Liver (tissue), 9 donors: ENCODE results near the gene MYO18B. TPM values are rescaled to one million over a fixed set of nuclear protein-coding genes. Genes with fewer than 3 reads are reported as not detected.

Experiments
- DNase-seq: peaks from one replicate; pipeline ENCODE4 v3.0.0-alpha.2; 2017; ENCODE audit warnings: low spot score
- H3K27ac ChIP-seq, 2 donors: one replicate each; pipeline ENCODE4 v1.7.0; 2013; ENCODE audit warnings: inconsistent platforms in 2 of 2, low read length in 2 of 2, control low read depth in 1 of 2, low read depth in 1 of 2, mild to moderate bottlenecking in 1 of 2
- H3K27me3 ChIP-seq, 4 donors: one replicate each; pipeline versions ENCODE4 v1.6.1 to v1.7.0; 2013; ENCODE audit warnings: low read length in 3 of 4, inconsistent platforms in 1 of 4, mild to moderate bottlenecking in 1 of 4, moderate library complexity in 1 of 4; ENCODE audit not compliant: control insufficient read depth in 4 of 4, insufficient read depth in 4 of 4
- H3K36me3 ChIP-seq, 4 donors: one replicate each; pipeline versions ENCODE4 v1.6.1 to v1.7.0; 2013; ENCODE audit warnings: low read length in 3 of 4, mild to moderate bottlenecking in 3 of 4, low read depth in 1 of 4, moderate library complexity in 1 of 4; ENCODE audit not compliant: control insufficient read depth in 4 of 4, insufficient read depth in 3 of 4
- H3K4me1 ChIP-seq, 4 donors: one replicate each; pipeline versions ENCODE4 v1.6.1 to v1.7.0; 2013; ENCODE audit warnings: low read length in 3 of 4, mild to moderate bottlenecking in 3 of 4, moderate library complexity in 1 of 4; ENCODE audit not compliant: control insufficient read depth in 4 of 4, insufficient read depth in 4 of 4
- H3K4me3 ChIP-seq, 3 donors: one replicate each; pipeline versions ENCODE4 v1.6.1 to v1.7.0; 2013; ENCODE audit warnings: low read length in 3 of 3, control low read depth in 1 of 3, low read depth in 1 of 3, mild to moderate bottlenecking in 1 of 3
- H3K9ac ChIP-seq, 2 donors: one replicate each; pipeline ENCODE4 v1.7.0; 2013; ENCODE audit warnings: low read length in 2 of 2, mild to moderate bottlenecking in 2 of 2, moderate library complexity in 2 of 2, control low read depth in 1 of 2, low read depth in 1 of 2
- H3K9me3 ChIP-seq, 4 donors: one replicate each; pipeline versions ENCODE4 v1.6.1 to v1.7.0; 2013; ENCODE audit warnings: low read length in 3 of 4; ENCODE audit not compliant: control insufficient read depth in 4 of 4
- EGR1 ChIP-seq, 2 donors: IDR thresholded peaks; 2 replicates each; pipeline ENCODE4 v1.6.1; 2016 to 2018; ENCODE audit warnings: antibody characterized with exemption in 2 of 2, low read depth in 2 of 2
- FOXA1 ChIP-seq: IDR thresholded peaks from 2 replicates; pipeline ENCODE4 v1.6.1; 2016; ENCODE audit warnings: antibody characterized with exemption
- FOXA2 ChIP-seq: IDR thresholded peaks from 2 replicates; pipeline ENCODE4 v1.6.1; 2016; ENCODE audit warnings: antibody characterized with exemption
- HNF4A ChIP-seq, 2 donors: conservative IDR thresholded peaks; 2 replicates each; pipeline ENCODE4 v1.6.1; 2016; ENCODE audit warnings: antibody characterized with exemption in 2 of 2, mild to moderate bottlenecking in 2 of 2
- HNF4G ChIP-seq: IDR thresholded peaks from 2 replicates; pipeline ENCODE4 v1.6.1; 2016; ENCODE audit warnings: antibody characterized with exemption
- JUND ChIP-seq, 2 donors: IDR thresholded peaks; 2 replicates each; pipeline ENCODE4 v1.6.1; 2016; ENCODE audit warnings: antibody characterized with exemption in 2 of 2
- NR2F2 ChIP-seq: IDR thresholded peaks from 2 replicates; pipeline ENCODE4 v1.6.1; 2016; ENCODE audit warnings: antibody characterized with exemption
- RAD21 ChIP-seq, 2 donors: IDR thresholded peaks; 2 replicates each; pipeline ENCODE4 v1.6.1; 2016; ENCODE audit warnings: antibody characterized with exemption in 2 of 2, mild to moderate bottlenecking in 2 of 2
- RXRA ChIP-seq, 2 donors: IDR thresholded peaks; 2 replicates each; pipeline ENCODE4 v1.6.1; 2017 to 2018; ENCODE audit warnings: antibody characterized with exemption in 2 of 2, mild to moderate bottlenecking in 1 of 2
- SP1 ChIP-seq: IDR thresholded peaks from 2 replicates; pipeline ENCODE4 v1.6.1; 2018; ENCODE audit warnings: antibody characterized with exemption, mild to moderate bottlenecking
- TAF1 ChIP-seq: conservative IDR thresholded peaks from 2 replicates; pipeline ENCODE4 v1.6.1; 2016; ENCODE audit warnings: antibody characterized with exemption, mild to moderate bottlenecking
- YY1 ChIP-seq: IDR thresholded peaks from 2 replicates; pipeline ENCODE4 v1.6.1; 2016; ENCODE audit warnings: antibody characterized with exemption, mild to moderate bottlenecking
- WGBS: extraction: QIAGEN DNeasy Blood & Tissue Kit; methylation state at CpG from one replicate; pipeline ENCODE4 v1.1.7; 2013; 5-methylcytosine and 5-hydroxymethylcytosine counted together
- polyA plus RNA-seq, 2 donors: library from polyadenylated mRNA; stranded (reverse) in 1 of 2; unstranded in 1 of 2; fragments of 200-250 nt in 1 of 2; fragments of >200 nt in 1 of 2; fragmentation: Nextera tagmentation in 1 of 2; extraction: Ambion mirVana in 1 of 2; gene quantifications; one replicate each; pipeline versions ENCODE4 v1.2.1 to v1.2.3, GENCODE V29; 2013 to 2015
- total RNA-seq, 2 donors: library from RNA; depleted of rRNA; stranded (reverse); fragments of >200 nt; gene quantifications; one replicate each; pipeline ENCODE4 v1.2.3, GENCODE V29; 2014
- TF ChIP-seq, protein P1 (sequence below): IDR thresholded peaks from 2 replicates; pipeline ENCODE4 v1.6.1; 2016; ENCODE audit warnings: antibody characterized with exemption
- TF ChIP-seq, protein P2 (sequence below): IDR thresholded peaks from 2 replicates; pipeline ENCODE4 v1.6.1; 2016; ENCODE audit warnings: antibody characterized with exemption
- donor health status: healthy.
- donor health status: healthy.
- donor health status: healthy.
- donor health status: healthy.
- donor health status: healthy.

The MYO18B gene
- total and polyA plus RNA-seq, 4 donors, result under 0.01 to 4.2 (median 0.02) TPM; not detected in 1

- Histone ChIP-seq H3K9me3 (peaks cover 0 to 4% (median 0%) of the 10 kb centered on the region in 4 donors), H3K36me3 (no peaks in the 10 kb centered on the region), H3K4me3 (no peak overlapping the region), H3K4me1 (no peaks in the 10 kb centered on the region), H3K9ac (no peak overlapping the region), H3K27me3 (peaks cover 0 to 7% (median 2%) of the 10 kb centered on the region in 4 donors), H3K27ac (no peak overlapping the region)
- 89% methylated on average over 3 of the region's 3 CpGs for WGBS
- DNase-seq, result no peak
- TF ChIP-seq RAD21 (IDR thresholded peaks at IDR 0.05) (no peak), YY1 (no peak), RXRA (IDR thresholded peaks at IDR 0.05) (no peak), FOXA1 (no peak), JUND (IDR thresholded peaks at IDR 0.05) (no peak), SP1 (no peak), FOXA2 (no peak), HNF4A (conservative IDR thresholded peaks at IDR 0.05) (no peak)
Measured at GRCh38 chr22:25933158-25933788, 191.3 kb downstream of the MYO18B start.

- Histone ChIP-seq H3K27me3 (peaks cover 0 to 7% (median 3%) of the 10 kb centered on the region in 4 donors), H3K27ac (no peak overlapping the region), H3K4me3 (no peak overlapping the region), H3K36me3 (no peaks in the 10 kb centered on the region), H3K9me3 (peaks cover 0 to 4% (median 0%) of the 10 kb centered on the region in 4 donors), H3K9ac (no peak overlapping the region), H3K4me1 (no peaks in the 10 kb centered on the region)
- 63% methylated on average over 7 of the region's 7 CpGs for WGBS
- DNase-seq, result no peak
- TF ChIP-seq, protein P1, sequence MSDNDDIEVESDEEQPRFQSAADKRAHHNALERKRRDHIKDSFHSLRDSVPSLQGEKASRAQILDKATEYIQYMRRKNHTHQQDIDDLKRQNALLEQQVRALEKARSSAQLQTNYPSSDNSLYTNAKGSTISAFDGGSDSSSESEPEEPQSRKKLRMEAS, result no peak
- TF ChIP-seq TAF1, result no peak
- TF ChIP-seq RXRA (IDR thresholded peaks at IDR 0.05), result no peak
- TF ChIP-seq, protein P2, sequence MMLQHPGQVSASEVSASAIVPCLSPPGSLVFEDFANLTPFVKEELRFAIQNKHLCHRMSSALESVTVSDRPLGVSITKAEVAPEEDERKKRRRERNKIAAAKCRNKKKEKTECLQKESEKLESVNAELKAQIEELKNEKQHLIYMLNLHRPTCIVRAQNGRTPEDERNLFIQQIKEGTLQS, result no peak
- TF ChIP-seq HNF4A (conservative IDR thresholded peaks at IDR 0.05), result no peak
- TF ChIP-seq SP1, result no peak
- no peak for TF ChIP-seq HNF4G
- no peak for TF ChIP-seq NR2F2
- TF ChIP-seq JUND (IDR thresholded peaks at IDR 0.05), result no peak
- TF ChIP-seq EGR1 (IDR thresholded peaks at IDR 0.05; ENCODE audit: low read depth in 2 of 2), result no peak
- TF ChIP-seq FOXA1, result no peak
Measured at GRCh38 chr22:25935266-25936058, 193.5 kb downstream of the MYO18B start.

GRCh38 chr22:25938151-25938550 is 196.2 kb downstream of the MYO18B start:
- WGBS, result 87% methylated on average over 1 of the region's 1 CpG
- TF ChIP-seq EGR1 (IDR thresholded peaks at IDR 0.05; ENCODE audit: low read depth in 2 of 2), result no peak
- TF ChIP-seq FOXA1, result no peak
- no peak for TF ChIP-seq RAD21 (IDR thresholded peaks at IDR 0.05)
- TF ChIP-seq, protein P1, result no peak
- Histone ChIP-seq H3K27me3 (peaks cover 0 to 4% (median 3%) of the 10 kb centered on the region in 4 donors), H3K4me3 (no peak overlapping the region), H3K36me3 (no peaks in the 10 kb centered on the region), H3K27ac (no peak overlapping the region), H3K9me3 (peaks cover 0 to 2% (median 0%) of the 10 kb centered on the region in 4 donors), H3K9ac (no peak overlapping the region), H3K4me1 (no peaks in the 10 kb centered on the region)
- no peak for DNase-seq
